Kidney (tissue), 14 donors: ENCODE measurements around the gene WFDC2. TPM values are rescaled to one million over a fixed set of nuclear protein-coding genes. Genes with fewer than 3 reads are reported as not detected.

Experiments
- DNase-seq, 5 donors: peaks; one replicate each; pipeline ENCODE4 v3.0.0-alpha.2; 2013 to 2020
- FAIRE-seq: peaks from 2 replicates; lab custom pipeline; 2012; peaks lifted over from hg19 to GRCh38; lab: Jason Lieb, UNC
- H3K27ac ChIP-seq, 2 donors: one replicate each; pipeline ENCODE4 v1.7.0; 2013; ENCODE audit warnings: low read depth in 2 of 2, low read length in 2 of 2, inconsistent platforms in 1 of 2
- H3K27me3 ChIP-seq: one replicate; pipeline ENCODE4 v1.7.1; 2013; ENCODE audit warnings: low read length, inconsistent platforms; ENCODE audit not compliant: control insufficient read depth, insufficient read depth
- H3K36me3 ChIP-seq, 3 donors: one replicate each; pipeline versions ENCODE4 v1.7.0 to v1.7.1; 2013; ENCODE audit warnings: low read length in 3 of 3, control low read depth in 1 of 3, inconsistent platforms in 1 of 3; ENCODE audit not compliant: insufficient read depth in 3 of 3, control insufficient read depth in 2 of 3
- H3K4me1 ChIP-seq, 3 donors: one replicate each; pipeline versions ENCODE4 v1.7.0 to v1.7.1; 2013; ENCODE audit warnings: low read length in 3 of 3, inconsistent platforms in 1 of 3, low read depth in 1 of 3; ENCODE audit not compliant: control insufficient read depth in 2 of 3, insufficient read depth in 2 of 3
- H3K4me3 ChIP-seq, 3 donors: one replicate each; pipeline versions ENCODE4 v1.7.0 to v1.8.1; 2013; ENCODE audit warnings: low read length in 3 of 3, control low read depth in 1 of 3, inconsistent platforms in 1 of 3
- H3K9ac ChIP-seq, 3 donors: one replicate each; pipeline versions ENCODE4 v1.7.0 to v1.7.1; 2013; ENCODE audit warnings: low read length in 3 of 3, control low read depth in 1 of 3, inconsistent platforms in 1 of 3
- H3K9me3 ChIP-seq, 3 donors: one replicate each; pipeline versions ENCODE4 v1.7.0 to v1.7.1; 2013; ENCODE audit warnings: low read length in 3 of 3, control low read depth in 1 of 3, inconsistent platforms in 1 of 3; ENCODE audit not compliant: control insufficient read depth in 2 of 3, insufficient read depth in 1 of 3
- CTCF ChIP-seq: IDR thresholded peaks from 3 replicates; pipeline ENCODE4 v1.5.1; 2012; ENCODE audit warnings: mild to moderate bottlenecking, moderate library complexity, borderline replicate concordance; ENCODE audit not compliant: insufficient read depth; ENCODE audit errors: extremely low read depth
- intact Hi-C: fragments of 100-400 bp; cut with DNase I; formaldehyde crosslinking; loops from one replicate; pipeline ENCODE4 v1.11.1; 2022
- polyA plus RNA-seq: library from polyadenylated mRNA; stranded (reverse); fragments of 350-450 nt; fragmentation: Illumina TruSeq; extraction: RNeasy Lipid Tissue Mini Kit (QIAGEN cat#74804); gene quantifications from one replicate; pipeline ENCODE4 v1.2.3, GENCODE V29; 2014; ENCODE audit warnings: low read depth, low replicate concordance; ENCODE audit not compliant: insufficient read depth
- total RNA-seq: library from RNA; stranded (reverse); fragmentation: NEBNext Ultra II Directional; extraction: Animal tissue kit (Norgen Biotek cat#: 25700); gene quantifications from one replicate; pipeline ENCODE4 v1.2.1, GENCODE V29; 2021
- donor health status: control.
- donor health status: control.
- donor health status: control.
- donor health status: control.
- donor health status: control.
- donor health status: DM: yes; HTN: yes; CAD: no.
- donor health status: Normal renal cell carcinoma (clear cell type).

The WFDC2 gene
- total and polyA plus RNA-seq, 2 donors from 2014 or later: 1,908 to 2,874 TPM

GRCh38 chr20:45515147-45515913 is 45.8 kb downstream of the WFDC2 start, which contains the start of gene SPINT3:
SPINT3 (minus strand) TSS chr20:45515622; CDS start chr20:45515608, 14 bp downstream.
- no peak for TF ChIP-seq CTCF
- DNase-seq: no peak
- H3K4me3 ChIP-seq: no peak within 1 kb of the TSS
- H3K9me3 ChIP-seq: no peaks in the 10 kb centered on the region
- no peak within 1 kb of the TSS for H3K9ac ChIP-seq
- intact Hi-C loops: no loop called here
- no peaks in the 10 kb centered on the region for H3K27me3 ChIP-seq
- no peak for FAIRE-seq
- no peak within 1 kb of the TSS for H3K27ac ChIP-seq
- no peaks in the 10 kb centered on the region for H3K36me3 ChIP-seq
- H3K4me1 ChIP-seq: no peaks in the 10 kb centered on the region

- Histone ChIP-seq H3K27ac (no peak overlapping the region), H3K4me1 (no peaks in the 10 kb centered on the region), H3K9ac (no peak overlapping the region), H3K36me3 (no peaks in the 10 kb centered on the region), H3K27me3 (no peaks in the 10 kb centered on the region), H3K9me3 (no peaks in the 10 kb centered on the region), H3K4me3 (no peak overlapping the region)
- FAIRE-seq: no peak
- TF ChIP-seq CTCF: no peak
- DNase-seq: peak in 3 of 5 donors; percentile 17 to 60 (median 57)
- intact Hi-C loops: no loop called here
Observed at GRCh38 chr20:45518282-45518681, 48.7 kb downstream of the WFDC2 start.

- intact Hi-C loops: no loop called here
- DNase-seq (no peak), FAIRE-seq (no peak)
- Histone ChIP-seq H3K9me3 (no peaks in the 10 kb centered on the region), H3K4me1 (no peaks in the 10 kb centered on the region), H3K27me3 (no peaks in the 10 kb centered on the region), H3K9ac (no peak overlapping the region), H3K27ac (no peak overlapping the region), H3K4me3 (no peak overlapping the region), H3K36me3 (no peaks in the 10 kb centered on the region)
- no peak for TF ChIP-seq CTCF
Observed at GRCh38 chr20:45523821-45524220, 54.3 kb downstream of the WFDC2 start.
